Hypothalamus (tissue), 51 donors: ENCODE measurements around the gene AGR2.
A peak's percentile ranks its signal among the peaks of the same experiment; 100 is the strongest.
"Not testable (repeated sequence)": the region's sequence is repeated elsewhere in the genome, so short reads cannot be mapped to it uniquely, and the experiment has no call there.

ENCODE experiments used
- DNase-seq, 51 donors: peaks; one replicate each; lab custom pipeline; 2025; lab: John Stamatoyannopoulos, UW

AGR2 gene

GRCh38 chr7:16804674-16805439 is at the start of gene AGR2:
AGR2 (minus strand) TSS chr7:16804999; CDS start chr7:16801796, 3,203 bp downstream.
- no peak for DNase-seq

DNA sequence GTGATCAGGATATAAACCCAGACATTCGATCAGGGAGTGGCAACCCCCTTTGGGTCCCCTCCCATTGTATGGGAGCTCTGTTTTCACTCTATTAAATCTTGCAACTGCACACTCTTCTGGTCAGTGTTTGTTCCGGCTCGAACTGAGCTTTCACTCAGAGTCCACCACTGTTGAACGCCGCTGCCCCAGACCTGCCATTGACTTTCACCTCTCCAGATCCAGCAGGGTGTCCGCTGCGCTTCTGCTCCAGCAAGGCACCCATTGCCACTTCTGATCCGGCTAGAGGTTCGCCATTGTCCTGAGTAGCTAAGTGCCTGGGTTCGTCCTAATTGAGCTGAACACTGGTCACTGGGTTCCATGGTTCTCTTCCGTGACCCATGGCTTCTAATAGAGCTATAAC is 48.4 kb upstream of the AGR2 start:
- not testable (repeated sequence) for DNase-seq

- DNase-seq: peak in 7 of 51 donors; percentile 1 to 26 (median 8)
These were observed 47.0 kb upstream of the AGR2 start for GRCh38 chr7:16851829-16852228.

- peak in 1 of 51 donors; percentile 3 for DNase-seq
These were observed 46.0 kb upstream of the AGR2 start for GRCh38 chr7:16850614-16851466.

GRCh38 chr7:16849296-16850148 is 44.7 kb upstream of the AGR2 start:
- no peak for DNase-seq

DNA sequence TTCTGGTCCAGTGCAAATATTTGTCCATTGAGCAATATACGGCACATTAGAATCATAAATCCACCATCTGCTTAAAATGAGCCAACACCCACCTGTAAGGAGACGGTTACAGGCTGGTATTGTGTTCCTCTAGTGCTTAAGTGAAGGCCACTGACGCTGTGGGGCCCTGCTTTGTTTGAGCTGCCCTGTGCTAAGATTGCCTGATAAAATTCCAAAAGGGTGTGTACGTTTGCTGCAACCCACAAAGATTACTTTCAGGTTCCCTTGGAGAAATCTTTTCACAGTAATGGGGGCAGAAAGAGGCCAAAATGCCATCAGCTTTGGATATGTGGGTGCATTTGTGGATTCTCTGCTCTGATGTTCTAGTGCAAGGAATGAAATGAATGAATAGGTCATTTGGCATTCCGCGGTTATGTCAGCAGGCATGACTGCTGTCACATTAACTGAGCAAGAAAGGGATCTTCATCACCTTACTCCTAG is 42.6 kb upstream of the AGR2 start:
- no peak for DNase-seq

DNA sequence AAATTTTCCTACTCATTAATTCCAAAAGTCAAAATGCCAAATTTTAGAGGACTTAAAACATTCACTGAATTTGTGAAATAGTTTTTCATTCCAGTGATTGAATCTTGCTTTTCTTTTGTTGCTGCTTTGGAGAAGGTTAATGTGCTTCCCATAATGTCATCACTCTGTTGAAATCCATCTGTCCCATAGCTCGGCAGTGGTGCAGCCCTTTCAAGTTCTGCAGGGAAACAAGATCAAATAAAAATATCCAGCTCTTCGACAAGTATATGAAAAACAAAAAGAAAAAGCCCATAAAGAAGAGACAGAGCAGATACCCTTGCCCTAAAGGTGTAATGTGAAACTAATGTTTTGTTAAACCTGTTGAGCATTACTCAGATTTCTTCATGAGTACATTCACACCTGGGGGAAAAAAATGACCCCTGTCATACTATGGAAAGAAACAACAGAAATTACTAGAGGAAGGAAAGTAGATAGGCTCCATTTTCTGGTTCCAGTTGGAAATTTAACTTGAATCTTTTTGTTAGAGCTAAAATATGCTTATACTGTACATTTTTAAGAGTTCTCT is 41.9 kb upstream of the AGR2 start:
- no peak for DNase-seq

DNA sequence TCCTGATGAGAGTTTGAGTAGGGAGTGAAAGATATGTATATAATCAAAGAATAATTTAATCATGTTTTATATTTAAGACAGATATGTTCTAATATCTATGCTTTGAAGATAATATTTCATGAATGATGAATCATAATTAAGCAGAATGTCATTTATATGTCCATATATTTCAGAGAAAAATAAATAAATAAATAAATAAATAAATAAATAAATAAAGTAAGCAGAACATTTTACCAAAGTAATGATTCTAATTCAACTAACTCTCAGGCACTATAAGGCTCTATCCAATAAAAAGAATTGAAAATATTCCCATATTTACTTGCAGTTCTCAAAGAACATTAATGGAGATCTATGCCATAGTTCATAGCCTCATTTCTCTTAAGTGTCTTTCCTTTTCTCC is 40.9 kb upstream of the AGR2 start:
- DNase-seq: no peak

DNA sequence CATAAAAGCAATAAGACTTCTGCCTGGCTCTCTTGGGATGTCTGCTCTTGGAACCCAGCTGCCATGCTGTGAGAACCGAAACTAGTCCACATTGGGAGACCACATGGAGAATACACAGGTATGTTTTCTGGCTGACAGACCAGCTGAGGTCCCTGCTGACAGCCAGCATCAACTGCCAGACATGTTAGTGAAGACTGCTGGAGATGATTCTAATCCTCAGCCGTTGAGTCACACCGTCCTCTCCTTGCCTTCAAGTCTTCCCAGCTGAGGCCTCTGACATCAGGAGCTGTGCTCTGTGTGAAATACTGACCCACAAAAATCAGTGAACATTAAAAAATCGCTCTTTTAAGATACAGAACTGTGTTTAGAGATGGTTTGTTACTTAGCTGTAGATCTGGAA is 36.9 kb upstream of the AGR2 start:
- no peak for DNase-seq

DNA sequence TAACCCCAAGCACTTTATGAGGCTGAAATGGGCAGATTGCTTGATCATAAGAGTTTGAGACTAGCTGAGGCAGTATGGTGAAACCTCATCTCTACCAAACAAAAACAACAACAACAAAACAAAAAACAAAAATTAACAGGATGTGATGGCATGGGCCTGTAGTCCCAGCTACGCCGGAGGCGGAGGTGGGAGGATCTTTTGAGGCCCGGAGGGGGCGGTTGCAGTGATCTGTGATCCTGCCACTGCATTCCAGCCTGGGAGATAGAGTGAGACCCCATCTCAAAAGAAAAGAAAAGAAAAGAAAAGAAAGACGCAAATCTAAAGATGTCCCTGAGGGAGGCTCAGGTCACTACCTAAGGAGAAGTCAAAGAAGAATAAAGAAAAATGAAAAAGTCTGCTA is 35.3 kb upstream of the AGR2 start:
- DNase-seq: no peak

DNA sequence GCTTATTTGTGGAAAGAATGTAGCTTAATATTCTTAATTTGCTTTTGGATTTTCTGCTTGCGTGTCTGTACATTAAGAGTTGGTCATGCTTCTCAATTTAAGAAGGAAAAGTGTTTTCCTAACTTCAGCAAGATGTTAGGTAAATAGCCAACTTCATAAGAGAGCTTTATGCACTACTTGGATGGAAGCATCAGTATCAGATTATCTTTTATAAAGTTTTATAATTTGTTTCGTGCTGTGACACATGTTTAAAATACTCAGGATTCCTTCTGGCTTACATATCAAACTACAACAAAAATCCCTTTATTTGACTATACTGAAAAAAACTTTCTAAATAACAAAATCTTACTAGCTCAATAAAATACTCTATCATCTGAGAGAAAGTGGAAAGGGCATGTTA is 34.8 kb upstream of the AGR2 start:
- no peak for DNase-seq

- DNase-seq: no peak
These were observed 34.1 kb upstream of the AGR2 start for GRCh38 chr7:16838891-16839290.

DNA sequence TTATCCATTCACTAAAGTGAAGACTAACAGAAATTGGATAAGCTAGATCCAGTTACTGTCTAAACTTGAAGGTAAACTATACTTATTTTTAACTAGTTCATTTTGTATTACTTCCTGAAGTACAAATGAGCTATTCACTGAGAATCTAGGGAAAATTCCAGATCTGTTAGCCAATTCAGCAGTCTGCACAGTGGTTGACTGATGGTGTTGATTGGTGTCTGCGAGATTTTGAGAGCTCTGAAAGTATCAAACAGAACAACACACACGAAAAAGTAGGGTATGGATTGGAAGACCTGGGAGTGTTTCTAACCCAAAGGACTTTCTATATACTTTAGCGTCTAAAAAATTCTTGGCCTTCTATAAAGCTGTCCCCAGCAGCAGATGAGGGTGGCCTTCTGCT is 33.6 kb upstream of the AGR2 start:
- DNase-seq: no peak

GRCh38 chr7:16836481-16836880 is 31.7 kb upstream of the AGR2 start:
- DNase-seq: no peak

- DNase-seq: no peak
These were observed 28.6 kb upstream of the AGR2 start for GRCh38 chr7:16833373-16833772.

- no peak for DNase-seq
These were observed 21.3 kb upstream of the AGR2 start for GRCh38 chr7:16826060-16826459.

DNA sequence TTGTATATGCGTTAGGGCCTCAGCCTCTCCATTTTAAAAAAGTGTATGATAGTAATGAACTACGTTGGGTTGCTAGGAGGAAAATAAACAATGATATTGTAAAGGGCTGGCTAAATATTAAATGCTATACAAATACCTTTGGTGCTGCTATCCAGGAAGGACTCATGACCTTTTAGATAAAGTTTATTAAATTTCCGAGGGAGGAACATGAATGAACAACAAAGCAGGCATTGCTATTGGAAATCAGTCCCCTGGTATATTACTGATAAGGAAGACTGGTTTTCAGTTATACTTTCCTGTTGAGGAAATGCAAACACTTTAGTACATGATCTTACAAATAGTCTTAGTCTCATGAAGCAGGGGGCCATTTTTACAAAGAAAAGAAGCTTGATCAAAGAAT is 17.2 kb upstream of the AGR2 start:
- DNase-seq: no peak

GRCh38 chr7:16818732-16819131 is 13.9 kb upstream of the AGR2 start:
- DNase-seq: no peak

DNA sequence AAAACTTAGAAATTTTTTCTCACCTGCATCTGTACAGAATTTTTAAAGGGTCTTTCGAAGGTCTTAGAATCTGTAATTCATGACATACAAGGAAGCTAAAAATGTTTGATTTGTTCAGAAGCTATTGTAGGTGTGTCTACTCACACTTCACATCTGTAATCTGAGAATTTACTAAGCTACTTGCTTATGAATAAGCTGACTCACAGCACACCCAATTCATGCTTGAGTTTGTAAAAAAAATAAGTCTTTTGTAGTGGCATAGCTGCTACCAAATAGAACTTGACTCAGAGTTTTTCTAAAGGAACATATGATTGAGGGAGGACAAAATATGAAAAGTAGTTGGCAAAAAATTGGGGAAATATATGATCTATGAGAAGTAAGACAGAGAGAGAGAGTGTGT is 12.7 kb upstream of the AGR2 start:
- DNase-seq: no peak

DNA sequence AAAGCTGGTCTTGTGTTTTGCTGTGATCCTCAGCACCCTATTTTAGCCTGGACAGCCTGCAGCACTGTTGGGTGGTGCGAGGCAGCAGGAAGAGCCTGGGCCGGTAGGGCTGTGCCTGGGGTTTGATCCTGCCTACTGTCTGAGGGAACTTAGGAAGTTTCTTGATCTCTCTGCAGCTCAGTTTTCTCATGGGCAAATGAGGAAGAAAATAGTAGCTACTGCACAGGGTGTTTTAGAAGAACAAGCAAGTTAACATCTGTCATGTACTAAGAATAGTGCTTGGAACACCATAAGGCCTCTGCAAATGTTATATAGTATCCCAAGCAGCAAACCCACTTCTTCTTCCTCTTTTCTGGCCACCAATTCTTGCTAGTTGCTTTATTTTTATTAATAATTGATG is 12.0 kb upstream of the AGR2 start:
- peak in 1 of 51 donors; percentile 6 for DNase-seq

DNA sequence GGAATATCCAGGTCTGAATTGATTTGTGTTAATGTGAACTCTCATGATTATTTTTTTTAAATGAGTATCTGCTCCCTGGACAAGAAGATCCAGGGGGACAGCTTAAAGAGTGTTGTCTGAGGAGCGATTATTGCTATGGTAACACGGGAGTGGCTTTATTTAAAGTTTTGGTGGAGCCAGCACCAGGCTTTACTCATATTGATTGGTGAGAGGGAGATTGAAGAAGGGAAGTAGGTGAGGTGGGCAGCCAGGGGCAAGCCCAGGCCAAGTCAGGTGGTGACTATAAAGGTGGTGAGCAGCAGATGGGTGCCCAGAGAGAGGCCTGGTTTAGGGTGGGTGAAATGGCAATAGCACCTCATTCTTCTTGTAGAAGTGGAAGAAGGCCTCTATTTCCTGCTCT is 10.2 kb upstream of the AGR2 start:
- no peak for DNase-seq
